H9 (cell line): ENCODE measurements around the gene NDC80. TPM values are rescaled to one million over a fixed set of nuclear protein-coding genes. Genes with fewer than 3 reads are reported as not detected.

ENCODE experiments used
- DNase-seq: peaks from one replicate; pipeline ENCODE4 v3.0.0-alpha.2; 2017
- H2AFZ ChIP-seq: one replicate; pipeline ENCODE4 v1.6.1; 2013; ENCODE audit warnings: mild to moderate bottlenecking, low read length, control low read depth, moderate library complexity
- H2AK5ac ChIP-seq: 2 replicates; pipeline ENCODE4 v1.6.1; 2013; ENCODE audit warnings: low read length, control low read depth, mixed read lengths; ENCODE audit not compliant: insufficient read length
- H2BK120ac ChIP-seq: one replicate; pipeline ENCODE4 v1.6.1; 2013; ENCODE audit warnings: low read depth, mild to moderate bottlenecking, low read length, control low read depth, inconsistent platforms; ENCODE audit not compliant: poor library complexity, severe bottlenecking
- H2BK12ac ChIP-seq: 2 replicates; pipeline ENCODE4 v1.6.1; 2013; ENCODE audit warnings: low read length, control low read depth, mixed read lengths, low read depth; ENCODE audit not compliant: insufficient read length
- H2BK15ac ChIP-seq: 2 replicates; pipeline ENCODE4 v1.6.1; 2013; ENCODE audit warnings: low read depth, low read length, control low read depth
- H2BK20ac ChIP-seq: one replicate; pipeline ENCODE4 v1.6.1; 2013; ENCODE audit warnings: low read depth, mild to moderate bottlenecking, low read length, control low read depth, inconsistent platforms; ENCODE audit not compliant: poor library complexity, severe bottlenecking
- H2BK5ac ChIP-seq: 2 replicates; pipeline ENCODE4 v1.6.1; 2013; ENCODE audit warnings: low read length, control low read depth, mixed read lengths; ENCODE audit not compliant: insufficient read length
- H3K14ac ChIP-seq: 2 replicates; pipeline ENCODE4 v1.6.1; 2013; ENCODE audit warnings: low read length, control low read depth; ENCODE audit not compliant: insufficient read depth
- H3K18ac ChIP-seq: 2 replicates; pipeline ENCODE4 v1.6.1; 2013; ENCODE audit warnings: low read depth, mild to moderate bottlenecking, mixed read lengths, low read length, control low read depth; ENCODE audit not compliant: insufficient read length
- H3K23ac ChIP-seq: 2 replicates; pipeline ENCODE4 v1.6.1; 2013; ENCODE audit warnings: low read length, control low read depth, mixed read lengths, low read depth; ENCODE audit not compliant: insufficient read length
- H3K23me2 ChIP-seq: 2 replicates; pipeline ENCODE4 v1.6.1; 2013; ENCODE audit warnings: low read depth, mild to moderate bottlenecking, mixed read lengths, low read length, control low read depth; ENCODE audit not compliant: insufficient read length, poor library complexity, severe bottlenecking
- H3K27ac ChIP-seq: 2 replicates; pipeline ENCODE4 v1.5.1; 2013; ENCODE audit warnings: low read length, control low read depth, mixed read lengths, low read depth; ENCODE audit not compliant: insufficient read length
- H3K27me3 ChIP-seq: 2 replicates; pipeline ENCODE4 v1.6.1; 2013; ENCODE audit warnings: low read length, control low read depth, inconsistent platforms; ENCODE audit not compliant: insufficient read depth
- H3K4ac ChIP-seq: 2 replicates; pipeline ENCODE4 v1.6.1; 2013; ENCODE audit warnings: low read depth, mild to moderate bottlenecking, control low read depth, inconsistent platforms, low read length, moderate library complexity
- H3K4me1 ChIP-seq: 2 replicates; pipeline ENCODE4 v1.6.1; 2013; ENCODE audit warnings: low read length, control low read depth, inconsistent platforms; ENCODE audit not compliant: insufficient read depth
- H3K4me2 ChIP-seq: 2 replicates; pipeline ENCODE4 v1.6.1; 2013; ENCODE audit warnings: low read length, control low read depth, mixed read lengths; ENCODE audit not compliant: insufficient read length, insufficient read depth
- H3K56ac ChIP-seq: 2 replicates; pipeline ENCODE4 v1.6.1; 2013; ENCODE audit warnings: low read depth, mild to moderate bottlenecking, mixed read lengths, low read length, control low read depth; ENCODE audit not compliant: insufficient read length
- H3K79me1 ChIP-seq: 2 replicates; pipeline ENCODE4 v1.6.1; 2013; ENCODE audit warnings: low read depth, mild to moderate bottlenecking, moderate library complexity, low read length, control low read depth, inconsistent platforms; ENCODE audit not compliant: insufficient read depth, poor library complexity, severe bottlenecking
- H3K79me2 ChIP-seq: 2 replicates; pipeline ENCODE4 v1.6.1; 2013; ENCODE audit warnings: low read length, control low read depth, inconsistent platforms; ENCODE audit not compliant: insufficient read depth
- H3K9ac ChIP-seq: 2 replicates; pipeline ENCODE4 v1.6.1; 2013; ENCODE audit warnings: low read length, control low read depth, mixed read lengths; ENCODE audit not compliant: insufficient read length; ENCODE audit errors: extremely low read depth
- H3K9me3 ChIP-seq: one replicate; pipeline ENCODE4 v1.6.1; 2013; ENCODE audit warnings: low read depth, low read length, inconsistent platforms; ENCODE audit not compliant: control insufficient read depth
- H3T11ph ChIP-seq: one replicate; pipeline ENCODE4 v1.6.1; 2013; ENCODE audit warnings: mild to moderate bottlenecking, low read length, control low read depth, inconsistent platforms
- H4K20me1 ChIP-seq: one replicate; pipeline ENCODE4 v1.6.1; 2013; ENCODE audit not compliant: control insufficient read depth, insufficient read length, insufficient read depth
- H4K5ac ChIP-seq: 2 replicates; pipeline ENCODE4 v1.6.1; 2013; ENCODE audit warnings: low read depth, mild to moderate bottlenecking, mixed read lengths, low read length, control low read depth; ENCODE audit not compliant: insufficient read length
- H4K8ac ChIP-seq: replicated peaks from 2 replicates; pipeline ENCODE4 v1.6.1; 2013; ENCODE audit warnings: low read length, control low read depth, mixed read lengths, low read depth; ENCODE audit not compliant: insufficient read length
- H4K91ac ChIP-seq: 2 replicates; pipeline ENCODE4 v1.6.1; 2013; ENCODE audit warnings: low read depth, mild to moderate bottlenecking, moderate library complexity, mixed read lengths, low read length, control low read depth; ENCODE audit not compliant: insufficient read length
- H3K27ac Mint-ChIP-seq, 3 experiments: 2 replicates in 2 of 3; 3 replicates in 1 of 3; pipeline ENCODE4 v1.8.0; 2020 to 2021; ENCODE audit warnings: mixed read lengths in 3 of 3, mild to moderate bottlenecking in 1 of 3, moderate library complexity in 1 of 3
- H3K27me3 Mint-ChIP-seq: 2 replicates; pipeline ENCODE4 v1.8.0; 2021; ENCODE audit warnings: low read depth, mild to moderate bottlenecking, moderate library complexity, mixed read lengths
- H3K36me3 Mint-ChIP-seq, 3 experiments: 2 replicates in 2 of 3; 3 replicates in 1 of 3; pipeline ENCODE4 v1.8.0; 2020 to 2021; ENCODE audit warnings: low read depth in 3 of 3, mixed read lengths in 3 of 3; ENCODE audit not compliant: insufficient read depth in 1 of 3
- H3K4me1 Mint-ChIP-seq, 2 experiments: 2 replicates each; pipeline ENCODE4 v1.8.0; 2020; ENCODE audit warnings: mixed read lengths in 2 of 2
- H3K4me3 Mint-ChIP-seq, 2 experiments: 2 replicates in 1 of 2; 3 replicates in 1 of 2; pipeline ENCODE4 v1.8.0; 2020 to 2021; ENCODE audit warnings: mild to moderate bottlenecking in 2 of 2, mixed read lengths in 2 of 2, moderate library complexity in 1 of 2
- H3K9me3 Mint-ChIP-seq, 2 experiments: 2 replicates in 1 of 2; 3 replicates in 1 of 2; pipeline ENCODE4 v1.8.0; 2020; ENCODE audit warnings: mild to moderate bottlenecking in 2 of 2, mixed read lengths in 2 of 2, moderate library complexity in 1 of 2
- CTCF ChIP-seq: fragments of 200-600 bp; sonication (generic); conservative IDR thresholded peaks from 3 replicates; pipeline ENCODE4 v1.8.0; 2021; ENCODE audit warnings: antibody characterized with exemption, mild to moderate bottlenecking
- WGBS: extraction: QIAGEN DNeasy Blood & Tissue Kit; methylation state at CpG from one replicate; pipeline ENCODE4 v1.1.7; 2013; ENCODE audit warnings: missing lambda C conversion rate, low lambda C conversion rate, mixed read lengths; ENCODE audit not compliant: insufficient read length; ENCODE audit errors: extremely low coverage; 5-methylcytosine and 5-hydroxymethylcytosine counted together
- total RNA-seq: library from RNA; stranded (reverse); gene quantifications from 2 replicates; pipeline ENCODE4 v1.2.1, GENCODE V29; 2021

The NDC80 gene
- total RNA-seq, 1 experiment from 2014 or later: 39.5 TPM

- no peak for DNase-seq
These were observed 2.8 kb upstream of the NDC80 start for GRCh38 chr18:2568605-2569004.

More at GRCh38 chr18:2568605-2569004, 2.8 kb upstream of the NDC80 start:
- Histone ChIP-seq H3K79me1 (peaks cover 3% of the 10 kb centered on the region), H3K56ac (no peak overlapping the region), H3K4me1 (peaks cover 5% of the 10 kb centered on the region; the same call in 1 of the 2 replicates), H2AK5ac (no peak overlapping the region), H2BK120ac (no peak overlapping the region), H4K5ac (no peak overlapping the region), H3K9ac (no peak overlapping the region), H3K23me2 (peaks cover 14% of the 10 kb centered on the region), H4K91ac (no peak overlapping the region), H3K14ac (no peak overlapping the region), H4K8ac (no peak overlapping the region), H2BK5ac (no peak overlapping the region), H3K4ac (no peak overlapping the region), H3K79me2 (peaks cover 20% of the 10 kb centered on the region; the same call in 1 of the 2 replicates), H2BK20ac (no peak overlapping the region), H3K18ac (no peak overlapping the region), H3T11ph (no peak overlapping the region), H3K27me3 (no peaks in the 10 kb centered on the region), H3K9me3 (no peaks in the 10 kb centered on the region), H4K20me1 (no peaks in the 10 kb centered on the region), H3K4me2 (no peak overlapping the region), H2AFZ (no peak overlapping the region), H2BK15ac (no peak overlapping the region), H3K23ac (no peak overlapping the region), H3K27ac (no peak overlapping the region), H2BK12ac (no peak overlapping the region)
- Mint-ChIP-seq H3K4me3 (no peak overlapping the region), H3K36me3 (peaks cover 4 to 20% (median 10%) of the 10 kb centered on the region in 3 experiments; a peak in 6 of 7 replicates), H3K4me1 (peaks cover 20 to 22% of the 10 kb centered on the region in 2 experiments), H3K9me3 (no peaks in the 10 kb centered on the region; a peak in 1 of 5 replicates), H3K27me3 (no peaks in the 10 kb centered on the region), H3K27ac (0 out of 7 replicates have a peak overlapping the region, but pooled peaks of 1 of the 3 experiments have one; percentile 41)
- no peak for TF ChIP-seq CTCF
- WGBS: no CpG with 5 or more reads among the region's 3 CpGs
